Measurements from ENCODE around the gene GABPB1.

GABPB1 gene

DNA sequence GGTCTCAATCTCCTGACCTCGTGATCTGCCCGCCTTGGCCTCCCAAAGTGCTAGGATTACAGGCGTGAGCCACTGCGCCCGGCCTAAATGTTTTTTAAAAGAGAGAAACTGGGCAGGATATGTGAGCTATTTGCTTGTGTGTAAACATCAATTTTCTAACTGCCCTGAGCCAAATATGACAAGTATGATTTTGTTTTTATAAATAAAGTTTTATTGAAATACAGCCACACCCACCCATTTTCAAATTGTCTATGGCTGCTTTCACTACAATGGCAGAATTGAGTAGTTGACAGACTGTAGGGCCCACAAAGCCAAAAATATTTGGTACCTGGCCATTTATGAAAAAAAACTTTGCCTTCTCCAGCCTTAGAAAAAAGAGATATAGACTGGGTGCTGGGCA is 73.6 kb downstream of the GABPB1 start:
- no peak for DNase-seq (ENCODE audit: low read depth)
- TF ChIP-seq MYC (IDR thresholded peaks at IDR 0.05; ENCODE audit: low read depth, low read length): no peak
- TF ChIP-seq, protein P1, sequence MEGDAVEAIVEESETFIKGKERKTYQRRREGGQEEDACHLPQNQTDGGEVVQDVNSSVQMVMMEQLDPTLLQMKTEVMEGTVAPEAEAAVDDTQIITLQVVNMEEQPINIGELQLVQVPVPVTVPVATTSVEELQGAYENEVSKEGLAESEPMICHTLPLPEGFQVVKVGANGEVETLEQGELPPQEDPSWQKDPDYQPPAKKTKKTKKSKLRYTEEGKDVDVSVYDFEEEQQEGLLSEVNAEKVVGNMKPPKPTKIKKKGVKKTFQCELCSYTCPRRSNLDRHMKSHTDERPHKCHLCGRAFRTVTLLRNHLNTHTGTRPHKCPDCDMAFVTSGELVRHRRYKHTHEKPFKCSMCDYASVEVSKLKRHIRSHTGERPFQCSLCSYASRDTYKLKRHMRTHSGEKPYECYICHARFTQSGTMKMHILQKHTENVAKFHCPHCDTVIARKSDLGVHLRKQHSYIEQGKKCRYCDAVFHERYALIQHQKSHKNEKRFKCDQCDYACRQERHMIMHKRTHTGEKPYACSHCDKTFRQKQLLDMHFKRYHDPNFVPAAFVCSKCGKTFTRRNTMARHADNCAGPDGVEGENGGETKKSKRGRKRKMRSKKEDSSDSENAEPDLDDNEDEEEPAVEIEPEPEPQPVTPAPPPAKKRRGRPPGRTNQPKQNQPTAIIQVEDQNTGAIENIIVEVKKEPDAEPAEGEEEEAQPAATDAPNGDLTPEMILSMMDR (IDR thresholded peaks at IDR 0.05; ENCODE audit: low read depth, low read length): no peak
- TF ChIP-seq, protein P2, sequence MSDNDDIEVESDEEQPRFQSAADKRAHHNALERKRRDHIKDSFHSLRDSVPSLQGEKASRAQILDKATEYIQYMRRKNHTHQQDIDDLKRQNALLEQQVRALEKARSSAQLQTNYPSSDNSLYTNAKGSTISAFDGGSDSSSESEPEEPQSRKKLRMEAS (IDR thresholded peaks at IDR 0.05; ENCODE audit: low read depth, low read length): no peak
- no peak for TF ChIP-seq POLR2A (IDR thresholded peaks at IDR 0.05; ENCODE audit: extremely low read depth, insufficient read length)
- H3K4me3 ChIP-seq (ENCODE audit: low read depth, low read length): no peak overlapping the region

DNA sequence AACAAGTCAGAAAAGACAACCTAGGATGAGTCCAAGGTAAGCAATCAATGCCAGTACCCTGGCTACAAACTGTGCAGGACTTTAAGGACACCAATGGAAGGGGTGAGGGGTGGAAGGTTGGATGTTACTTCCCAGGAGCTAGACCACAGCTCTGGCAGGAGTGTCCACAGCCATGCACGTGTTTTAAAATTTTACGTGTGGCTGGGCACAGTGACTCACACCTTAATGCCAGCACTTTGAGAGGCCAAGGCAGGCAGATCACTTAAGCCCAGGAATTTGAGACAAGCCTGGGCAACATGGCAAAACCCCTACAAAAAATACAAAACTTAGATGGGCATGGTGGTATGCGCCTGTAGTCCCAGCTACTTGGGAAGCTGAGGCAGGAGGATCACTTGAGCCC is 74.7 kb downstream of the GABPB1 start:
- H3K4me3 ChIP-seq (ENCODE audit: low read depth, low read length): no peak overlapping the region
- TF ChIP-seq, protein P2 (IDR thresholded peaks at IDR 0.05; ENCODE audit: low read depth, low read length): no peak
- TF ChIP-seq POLR2A (IDR thresholded peaks at IDR 0.05; ENCODE audit: extremely low read depth, insufficient read length) (no peak), MYC (IDR thresholded peaks at IDR 0.05; ENCODE audit: low read depth, low read length) (no peak)
- TF ChIP-seq, protein P1 (IDR thresholded peaks at IDR 0.05; ENCODE audit: low read depth, low read length): no peak
- no peak for DNase-seq (ENCODE audit: low read depth)

DNA sequence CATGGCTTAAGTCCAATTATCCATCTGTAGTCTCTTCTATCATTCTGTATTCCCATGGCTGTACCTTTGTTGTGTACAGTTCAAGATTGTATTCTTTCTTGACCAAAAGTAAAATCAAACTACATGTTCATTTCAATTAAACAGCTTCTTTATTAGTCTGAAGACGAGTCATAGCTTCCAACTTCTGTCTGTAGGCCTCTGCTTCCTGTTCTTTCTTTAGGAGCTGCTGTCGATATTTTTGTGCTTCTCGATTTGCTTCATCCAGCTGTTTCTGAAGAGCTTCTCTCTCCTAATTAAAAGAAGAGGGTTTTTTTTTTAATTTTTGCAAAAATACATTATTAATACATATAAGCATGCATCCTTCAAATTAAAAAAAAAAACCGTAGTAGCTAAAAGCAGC is 76.5 kb downstream of the GABPB1 start:
- TF ChIP-seq, protein P1 (IDR thresholded peaks at IDR 0.05; ENCODE audit: low read depth, low read length): no peak
- TF ChIP-seq MYC (IDR thresholded peaks at IDR 0.05; ENCODE audit: low read depth, low read length): no peak
- no peak for TF ChIP-seq POLR2A (IDR thresholded peaks at IDR 0.05; ENCODE audit: extremely low read depth, insufficient read length)
- TF ChIP-seq, protein P2 (IDR thresholded peaks at IDR 0.05; ENCODE audit: low read depth, low read length): no peak
- DNase-seq (ENCODE audit: low read depth): peak; percentile 63
- H3K4me3 ChIP-seq (ENCODE audit: low read depth, low read length): no peak overlapping the region

DNA sequence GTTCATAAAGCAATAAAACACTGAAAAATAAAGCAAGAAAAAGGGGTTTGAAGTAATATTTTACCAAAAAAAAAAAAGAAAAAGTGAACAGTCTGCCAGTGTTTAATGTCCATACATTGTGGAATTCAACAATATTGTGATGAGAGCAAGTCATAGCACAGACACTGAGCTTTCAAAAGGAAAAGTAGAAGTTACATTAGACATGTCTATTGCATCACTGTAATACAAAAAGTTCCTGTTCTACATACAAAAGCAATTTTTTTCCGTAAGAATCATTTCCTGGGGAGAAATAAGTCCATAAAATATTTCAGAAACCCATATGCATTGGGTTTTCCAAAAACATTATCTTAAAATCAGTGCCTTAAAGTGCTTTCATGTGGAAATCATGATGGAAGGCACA is 77.6 kb downstream of the GABPB1 start:
- H3K4me3 ChIP-seq (ENCODE audit: low read depth, low read length): no peak overlapping the region
- DNase-seq (ENCODE audit: low read depth): no peak
- TF ChIP-seq, protein P2 (IDR thresholded peaks at IDR 0.05; ENCODE audit: low read depth, low read length): no peak
- TF ChIP-seq, protein P1 (IDR thresholded peaks at IDR 0.05; ENCODE audit: low read depth, low read length): no peak
- no peak for TF ChIP-seq POLR2A (IDR thresholded peaks at IDR 0.05; ENCODE audit: extremely low read depth, insufficient read length)
- TF ChIP-seq MYC (IDR thresholded peaks at IDR 0.05; ENCODE audit: low read depth, low read length): no peak

GRCh38 chr15:50275908-50276307 is 79.1 kb downstream of the GABPB1 start:
- H3K4me3 ChIP-seq (ENCODE audit: low read depth, low read length): no peak overlapping the region
- TF ChIP-seq MYC (IDR thresholded peaks at IDR 0.05; ENCODE audit: low read depth, low read length) (no peak), POLR2A (IDR thresholded peaks at IDR 0.05; ENCODE audit: extremely low read depth, insufficient read length) (no peak)
- TF ChIP-seq, protein P2 (IDR thresholded peaks at IDR 0.05; ENCODE audit: low read depth, low read length): no peak
- TF ChIP-seq, protein P1 (IDR thresholded peaks at IDR 0.05; ENCODE audit: low read depth, low read length): no peak
- no peak for DNase-seq (ENCODE audit: low read depth)

DNA sequence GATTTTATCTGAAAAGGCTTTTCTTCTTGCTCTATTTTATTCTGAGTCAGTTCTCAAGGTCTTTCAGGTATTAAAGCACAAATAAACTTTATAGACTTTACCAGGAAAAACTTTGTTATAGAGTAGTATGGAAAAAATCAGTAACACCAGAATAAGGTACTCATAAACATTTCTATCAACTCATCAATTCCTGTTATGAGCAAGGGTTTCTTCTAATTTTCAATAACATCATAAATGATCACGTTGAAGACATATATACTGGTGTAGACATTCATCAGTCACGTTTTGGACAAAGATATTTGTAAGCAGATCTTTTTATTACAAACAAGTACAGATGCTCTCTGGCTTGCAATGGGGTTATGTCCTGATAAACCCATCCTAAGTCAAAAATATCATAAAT is 79.9 kb downstream of the GABPB1 start:
- no peak for TF ChIP-seq MYC (IDR thresholded peaks at IDR 0.05; ENCODE audit: low read depth, low read length)
- TF ChIP-seq, protein P1 (IDR thresholded peaks at IDR 0.05; ENCODE audit: low read depth, low read length): no peak
- TF ChIP-seq, protein P2 (IDR thresholded peaks at IDR 0.05; ENCODE audit: low read depth, low read length): no peak
- TF ChIP-seq POLR2A (IDR thresholded peaks at IDR 0.05; ENCODE audit: extremely low read depth, insufficient read length): no peak
- no peak for DNase-seq (ENCODE audit: low read depth)
- H3K4me3 ChIP-seq (ENCODE audit: low read depth, low read length): no peak overlapping the region

All from NB4 (cell line).